Measurements from ENCODE around the gene NCBP2L. TPM values are rescaled to one million over a fixed set of nuclear protein-coding genes. Genes with fewer than 3 reads are reported as not detected.
A peak's percentile ranks its signal among the peaks of the same experiment; 100 is the strongest.

The NCBP2L gene
- total RNA-seq, 1 experiment from 2014 or later: not detected

DNA sequence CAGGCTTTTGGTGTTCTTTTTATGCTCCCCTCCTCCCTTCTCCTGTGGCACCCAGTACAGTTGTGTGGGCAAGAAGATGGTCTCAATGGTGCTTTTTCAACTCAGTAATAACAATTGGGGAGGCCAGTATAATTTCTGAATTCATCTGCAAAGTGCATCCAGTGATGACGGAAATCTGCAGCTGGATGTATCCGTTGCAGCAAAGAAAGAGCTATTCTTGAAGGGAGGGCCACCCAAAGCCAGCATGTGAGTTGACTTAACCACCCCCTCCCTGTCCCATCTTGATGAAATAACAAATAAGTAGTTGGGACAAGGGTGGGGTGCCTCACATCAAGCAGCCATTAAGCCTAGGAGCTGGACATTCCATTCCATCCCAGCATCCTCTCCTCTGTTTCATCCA, 32.7 kb upstream of the NCBP2L start:
- ChIA-PET CTCF (no interaction called here), POLR2A (ENCODE audit: unreplicated experiment) (no interaction called here)
- DNase-seq (no peak), ATAC-seq (no peak)
- Histone ChIP-seq H3K27me3 (ENCODE audit: low read length) (no peaks in the 10 kb centered on the region), H3F3A (ENCODE audit: low read length, unreplicated experiment) (no peaks in the 10 kb centered on the region), H3K36me3 (ENCODE audit: low read depth, low read length) (no peaks in the 10 kb centered on the region), H3K4me1 (ENCODE audit: insufficient read depth, low read length) (peaks cover 13% of the 10 kb centered on the region), H3K4me3 (ENCODE audit: low read length) (no peak overlapping the region), H3K79me2 (ENCODE audit: low read length) (no peaks in the 10 kb centered on the region), H3K9ac (ENCODE audit: low read length) (no peak overlapping the region), H2AFZ (ENCODE audit: low read length) (no peak overlapping the region), H3K4me2 (ENCODE audit: low read length) (no peak overlapping the region), H4K20me1 (ENCODE audit: low read length) (no peaks in the 10 kb centered on the region), H3K9me2 (replicated peaks; ENCODE audit: low read length) (no peaks in the 10 kb centered on the region), H3K27ac (ENCODE audit: low read length) (no peak overlapping the region), H3K9me3 (ENCODE audit: low read length) (no peaks in the 10 kb centered on the region)
- TF ChIP-seq EZH2phosphoT487 (IDR thresholded peaks at IDR 0.05; ENCODE audit: borderline replicate concordance, low read length) (no peak), EZH2 (IDR thresholded peaks at IDR 0.05; ENCODE audit: low read length, unreplicated experiment) (no peak), CTCF (conservative IDR thresholded peaks at IDR 0.05; ENCODE audit: low read depth, low read length) (no peak)
- no TSS peak for BruUV-seq (replicated peaks)
- intact Hi-C loops (cut with micrococcal nuclease): no loop called here

GRCh38 chrX:107747596-107748161, 29.9 kb upstream of the NCBP2L start:
- BruUV-seq (replicated peaks): no TSS peak
- no peaks in the 10 kb centered on the region for H3K27me3 ChIP-seq (ENCODE audit: low read length)
- H3K9me3 ChIP-seq (ENCODE audit: low read length): no peaks in the 10 kb centered on the region
- TF ChIP-seq CTCF (conservative IDR thresholded peaks at IDR 0.05; ENCODE audit: low read depth, low read length) (no peak), EZH2 (IDR thresholded peaks at IDR 0.05; ENCODE audit: low read length, unreplicated experiment) (no peak), EZH2phosphoT487 (IDR thresholded peaks at IDR 0.05; ENCODE audit: borderline replicate concordance, low read length) (no peak)
- H3K79me2 ChIP-seq (ENCODE audit: low read length): no peaks in the 10 kb centered on the region
- H4K20me1 ChIP-seq (ENCODE audit: low read length): no peaks in the 10 kb centered on the region
- H3K4me1 ChIP-seq (ENCODE audit: insufficient read depth, low read length): peaks cover 9% of the 10 kb centered on the region
- ATAC-seq: peak; percentile 88
- H2AFZ ChIP-seq (ENCODE audit: low read length): no peak overlapping the region
- H3K27ac ChIP-seq (ENCODE audit: low read length): no peak overlapping the region
- no peak overlapping the region for H3K4me3 ChIP-seq (ENCODE audit: low read length)
- DNase-seq: peak; percentile 53
- CTCF ChIA-PET: no interaction called here
- no peaks in the 10 kb centered on the region for H3K36me3 ChIP-seq (ENCODE audit: low read depth, low read length)
- no peak overlapping the region for H3K9ac ChIP-seq (ENCODE audit: low read length)
- POLR2A ChIA-PET (ENCODE audit: unreplicated experiment): no interaction called here
- no peaks in the 10 kb centered on the region for H3F3A ChIP-seq (ENCODE audit: low read length, unreplicated experiment)
- intact Hi-C loops (cut with micrococcal nuclease): no loop called here
- H3K4me2 ChIP-seq (ENCODE audit: low read length): no peak overlapping the region
- H3K9me2 ChIP-seq (replicated peaks; ENCODE audit: low read length): no peaks in the 10 kb centered on the region

DNA sequence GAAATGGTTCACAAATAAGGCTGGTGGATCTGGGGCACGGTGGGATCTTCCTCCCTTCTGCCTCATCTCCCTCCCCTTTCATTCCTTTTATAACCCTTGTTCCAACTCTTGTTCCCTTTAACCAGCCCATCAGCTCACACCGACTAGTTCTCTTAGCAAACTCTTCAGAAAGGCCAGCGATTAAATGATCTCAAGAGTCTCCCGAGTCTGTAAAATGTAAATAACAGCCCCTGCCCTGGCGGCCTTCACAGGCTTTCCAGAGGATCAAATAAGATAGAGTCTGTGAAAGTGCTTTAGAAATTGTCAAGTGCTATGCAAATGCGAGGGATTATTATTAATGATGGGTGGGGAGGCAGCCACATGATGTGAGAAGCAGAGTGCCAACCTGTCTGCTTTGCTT, 29.0 kb upstream of the NCBP2L start:
- DNase-seq (no peak), ATAC-seq (no peak)
- no peak overlapping the region for H3K4me2 ChIP-seq (ENCODE audit: low read length)
- no TSS peak for BruUV-seq (replicated peaks)
- intact Hi-C loops (cut with micrococcal nuclease): no loop called here
- no peaks in the 10 kb centered on the region for H3K79me2 ChIP-seq (ENCODE audit: low read length)
- TF ChIP-seq EZH2phosphoT487 (IDR thresholded peaks at IDR 0.05; ENCODE audit: borderline replicate concordance, low read length): no peak
- TF ChIP-seq CTCF (conservative IDR thresholded peaks at IDR 0.05; ENCODE audit: low read depth, low read length): no peak
- no peak for TF ChIP-seq EZH2 (IDR thresholded peaks at IDR 0.05; ENCODE audit: low read length, unreplicated experiment)
- H3K27me3 ChIP-seq (ENCODE audit: low read length): no peaks in the 10 kb centered on the region
- no peak overlapping the region for H2AFZ ChIP-seq (ENCODE audit: low read length)
- peaks cover 9% of the 10 kb centered on the region for H3K4me1 ChIP-seq (ENCODE audit: insufficient read depth, low read length)
- H3K36me3 ChIP-seq (ENCODE audit: low read depth, low read length): no peaks in the 10 kb centered on the region
- no peak overlapping the region for H3K4me3 ChIP-seq (ENCODE audit: low read length)
- H3K9ac ChIP-seq (ENCODE audit: low read length): no peak overlapping the region
- no peaks in the 10 kb centered on the region for H3K9me3 ChIP-seq (ENCODE audit: low read length)
- H3K27ac ChIP-seq (ENCODE audit: low read length): no peak overlapping the region
- POLR2A ChIA-PET (ENCODE audit: unreplicated experiment): no interaction called here
- no peaks in the 10 kb centered on the region for H3F3A ChIP-seq (ENCODE audit: low read length, unreplicated experiment)
- CTCF ChIA-PET: no interaction called here
- H3K9me2 ChIP-seq (replicated peaks; ENCODE audit: low read length): no peaks in the 10 kb centered on the region
- H4K20me1 ChIP-seq (ENCODE audit: low read length): no peaks in the 10 kb centered on the region

All from PC-3 (cell line).